HepG2 (cell line): ENCODE results near the gene LGALS7B. TPM values are rescaled to one million over a fixed set of nuclear protein-coding genes. Genes with fewer than 3 reads are reported as not detected.
A peak's percentile ranks its signal among the peaks of the same experiment; 100 is the strongest.

ENCODE experiments used
- CBX2 ChIP-seq, 2 experiments: fragments of 200-600 bp in 1 of 2; sonication (generic); formaldehyde crosslinking in 1 of 2; IDR thresholded peaks; 2 replicates each; pipeline versions ENCODE4 v1.7.0 to v1.8.1; 2018 to 2022; ENCODE audit warnings: low read depth in 2 of 2, low read length in 1 of 2, mild to moderate bottlenecking in 1 of 2, missing genetic modification reagents in 1 of 2
- EHMT2 ChIP-seq: fragments of 200-600 bp; sonication (generic); IDR thresholded peaks from 2 replicates; pipeline ENCODE4 v1.7.0; 2017; ENCODE audit warnings: antibody characterized with exemption, low read depth, low read length, borderline replicate concordance
- ETV6 ChIP-seq: sonication (generic); formaldehyde crosslinking; conservative IDR thresholded peaks from 2 replicates; pipeline ENCODE4 v1.4.0; 2020; ENCODE audit warnings: missing genetic modification reagents
- NONO ChIP-seq, 2 experiments: fragments of 450-650 bp in 1 of 2; sonication (generic) in 1 of 2; formaldehyde crosslinking in 1 of 2; IDR thresholded peaks in 1 of 2; conservative IDR thresholded peaks in 1 of 2; 2 replicates each; pipeline versions ENCODE4 v1.6.1 to v1.8.0; 2017 to 2022; ENCODE audit warnings: mild to moderate bottlenecking in 1 of 2, missing genetic modification reagents in 1 of 2, moderate library complexity in 1 of 2
- PHF5A ChIP-seq: IDR thresholded peaks from one replicate; pipeline ENCODE4 v1.6.1; 2018; ENCODE audit warnings: low read depth, missing genetic modification reagents; ENCODE audit not compliant: unreplicated experiment
- SMYD3 ChIP-seq: sonication (generic); formaldehyde crosslinking; IDR thresholded peaks from 2 replicates; pipeline ENCODE4 v1.8.1; 2023; ENCODE audit warnings: mild to moderate bottlenecking, missing genetic modification reagents
- SOX6 ChIP-seq, 2 experiments: fragments of 450-650 bp in 1 of 2; sonication (generic) in 1 of 2; formaldehyde crosslinking in 1 of 2; IDR thresholded peaks; 2 replicates each; pipeline versions ENCODE4 v1.4.0 to v1.6.1; 2017 to 2020; ENCODE audit warnings: antibody characterized with exemption in 1 of 2, mild to moderate bottlenecking in 1 of 2, missing genetic modification reagents in 1 of 2
- SRSF9 ChIP-seq: fragments of 200-400 bp; formaldehyde crosslinking; IDR thresholded peaks from 2 replicates; pipeline ENCODE4 v1.6.1; 2018; ENCODE audit warnings: borderline replicate concordance, mild to moderate bottlenecking, low read depth, low read length; ENCODE audit not compliant: insufficient read depth, poor library complexity, severe bottlenecking
- ZBTB20 ChIP-seq: sonication (generic); formaldehyde crosslinking; IDR thresholded peaks from 2 replicates; pipeline ENCODE4 v1.8.1; 2023; ENCODE audit warnings: missing genetic modification reagents, low read depth, mild to moderate bottlenecking, borderline replicate concordance
- ZBTB42 ChIP-seq: sonication (generic); formaldehyde crosslinking; IDR thresholded peaks from 2 replicates; pipeline ENCODE4 v1.5.0; 2020; ENCODE audit warnings: mild to moderate bottlenecking, missing genetic modification reagents
- ZNF17 ChIP-seq: sonication (generic); formaldehyde crosslinking; IDR thresholded peaks from 2 replicates; pipeline ENCODE4 v1.5.0; 2020; ENCODE audit warnings: mild to moderate bottlenecking, missing genetic modification reagents
- ZNF232 ChIP-seq: sonication (generic); formaldehyde crosslinking; IDR thresholded peaks from 2 replicates; pipeline ENCODE4 v1.4.0; 2020; ENCODE audit warnings: missing genetic modification reagents, borderline replicate concordance
- ZNF253 ChIP-seq: sonication (generic); formaldehyde crosslinking; IDR thresholded peaks from 2 replicates; pipeline ENCODE4 v1.8.0; 2022; ENCODE audit warnings: mild to moderate bottlenecking, missing genetic modification reagents, borderline replicate concordance
- ZNF350 ChIP-seq: sonication (generic); formaldehyde crosslinking; IDR thresholded peaks from 2 replicates; pipeline ENCODE4 v1.4.0; 2020; ENCODE audit warnings: mild to moderate bottlenecking, low read depth, missing genetic modification reagents, borderline replicate concordance
- polyA plus RNA-seq, 8 experiments: library from polyadenylated mRNA; depleted of rRNA in 3 of 8; stranded (reverse) in 7 of 8; unstranded in 1 of 8; fragments of >200 nt; fragmentation: Illumina TruSeq in 4 of 8; extraction: Trizol in 4 of 8; gene quantifications; 2 replicates each; pipeline versions ENCODE4 v1.2.1 to v1.2.3, GENCODE V29; 2011 to 2016; ENCODE audit warnings: low read depth in 4 of 8, missing spikeins in 1 of 8, mixed read lengths in 1 of 8; ENCODE audit not compliant: insufficient read depth in 1 of 8
- total RNA-seq, 5 experiments: library from RNA; depleted of rRNA; stranded (reverse); fragments of >200 nt; fragmentation: Illumina TruSeq; extraction: Trizol; gene quantifications; 2 replicates each; pipeline ENCODE4 v1.2.3, GENCODE V29; 2016; ENCODE audit warnings: low read depth in 1 of 5
- TF ChIP-seq, protein P1 (sequence below): sonication (generic); formaldehyde crosslinking; IDR thresholded peaks from 2 replicates; pipeline ENCODE4 v1.4.0; 2020; ENCODE audit warnings: mild to moderate bottlenecking, missing genetic modification reagents
- TF ChIP-seq, protein P2 (sequence below): sonication (generic); formaldehyde crosslinking; conservative IDR thresholded peaks from 2 replicates; pipeline ENCODE4 v1.5.0; 2020; ENCODE audit warnings: missing genetic modification reagents
- TF ChIP-seq, protein P3 (sequence below): sonication (generic); formaldehyde crosslinking; IDR thresholded peaks from 2 replicates; pipeline ENCODE4 v1.9.0; 2021; ENCODE audit warnings: mild to moderate bottlenecking, missing genetic modification reagents
- TF ChIP-seq, protein P4 (sequence below): sonication (generic); formaldehyde crosslinking; conservative IDR thresholded peaks from 2 replicates; pipeline ENCODE4 v1.4.0; 2020; ENCODE audit warnings: missing genetic modification reagents

Gene LGALS7B
- total and polyA plus RNA-seq, 2 of the 13 experiments (the other 11 are each of a cell fraction or from before 2014, with no cell fraction given): 1.7 to 2.1 TPM

DNA sequence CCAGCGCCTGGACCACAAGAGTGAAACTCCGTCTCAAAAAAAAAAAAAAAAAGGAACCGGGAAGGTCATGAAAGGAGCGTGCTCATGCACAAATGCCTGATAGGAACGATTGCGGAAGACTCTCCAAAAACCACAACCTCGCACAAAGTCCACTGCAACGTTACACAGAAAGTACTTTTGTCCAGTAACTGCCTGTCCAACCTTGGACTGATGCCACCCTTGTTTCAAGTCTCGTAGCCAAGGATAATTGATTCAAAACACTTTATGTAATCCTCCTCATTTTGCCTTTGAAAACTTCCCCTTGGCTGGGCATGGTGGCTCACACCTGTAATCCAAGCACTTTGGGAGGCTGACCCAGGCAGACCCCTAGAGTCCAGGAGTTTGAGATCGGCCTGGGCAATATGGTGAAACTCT is 29.4 kb upstream of the LGALS7B start (continued):
- TF ChIP-seq, protein P1, sequence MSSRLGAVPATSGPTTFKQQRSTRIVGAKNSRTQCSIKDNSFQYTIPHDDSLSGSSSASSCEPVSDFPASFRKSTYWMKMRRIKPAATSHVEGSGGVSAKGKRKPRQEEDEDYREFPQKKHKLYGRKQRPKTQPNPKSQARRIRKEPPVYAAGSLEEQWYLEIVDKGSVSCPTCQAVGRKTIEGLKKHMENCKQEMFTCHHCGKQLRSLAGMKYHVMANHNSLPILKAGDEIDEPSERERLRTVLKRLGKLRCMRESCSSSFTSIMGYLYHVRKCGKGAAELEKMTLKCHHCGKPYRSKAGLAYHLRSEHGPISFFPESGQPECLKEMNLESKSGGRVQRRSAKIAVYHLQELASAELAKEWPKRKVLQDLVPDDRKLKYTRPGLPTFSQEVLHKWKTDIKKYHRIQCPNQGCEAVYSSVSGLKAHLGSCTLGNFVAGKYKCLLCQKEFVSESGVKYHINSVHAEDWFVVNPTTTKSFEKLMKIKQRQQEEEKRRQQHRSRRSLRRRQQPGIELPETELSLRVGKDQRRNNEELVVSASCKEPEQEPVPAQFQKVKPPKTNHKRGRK (CRISPR knock-in tag): no peak
- TF ChIP-seq PHF5A (CRISPR knock-in tag) (peak; percentile 24), ETV6 (no peak), ZBTB20 (CRISPR knock-in tag) (0 out of 2 replicates have a peak, but pooled peaks have one; percentile 66), SOX6 (IDR thresholded peaks at IDR 0.05) (no peak), SOX6 (CRISPR knock-in tag; IDR thresholded peaks at IDR 0.05) (peak; percentile 99), CBX2 (IDR thresholded peaks at IDR 0.05; ENCODE audit: low read depth, low read length) (no peak), CBX2 (CRISPR knock-in tag; IDR thresholded peaks at IDR 0.05; ENCODE audit: low read depth) (no peak), ZBTB42 (no peak), NONO (IDR thresholded peaks at IDR 0.05) (no peak), NONO (CRISPR knock-in tag; conservative IDR thresholded peaks at IDR 0.05) (peak; percentile 74; the same call in 1 of the 2 replicates), ZNF253 (CRISPR knock-in tag) (no peak), SMYD3 (CRISPR knock-in tag) (0 out of 2 replicates have a peak, but pooled peaks have one; percentile 44), EHMT2 (no peak; the same call in 1 of the 2 replicates), ZNF350 (CRISPR knock-in tag) (peak; percentile 18; the same call in 1 of the 2 replicates), SRSF9 (no peak), ZNF232 (CRISPR knock-in tag) (no peak), ZNF17 (CRISPR knock-in tag) (no peak)
- TF ChIP-seq, protein P2, sequence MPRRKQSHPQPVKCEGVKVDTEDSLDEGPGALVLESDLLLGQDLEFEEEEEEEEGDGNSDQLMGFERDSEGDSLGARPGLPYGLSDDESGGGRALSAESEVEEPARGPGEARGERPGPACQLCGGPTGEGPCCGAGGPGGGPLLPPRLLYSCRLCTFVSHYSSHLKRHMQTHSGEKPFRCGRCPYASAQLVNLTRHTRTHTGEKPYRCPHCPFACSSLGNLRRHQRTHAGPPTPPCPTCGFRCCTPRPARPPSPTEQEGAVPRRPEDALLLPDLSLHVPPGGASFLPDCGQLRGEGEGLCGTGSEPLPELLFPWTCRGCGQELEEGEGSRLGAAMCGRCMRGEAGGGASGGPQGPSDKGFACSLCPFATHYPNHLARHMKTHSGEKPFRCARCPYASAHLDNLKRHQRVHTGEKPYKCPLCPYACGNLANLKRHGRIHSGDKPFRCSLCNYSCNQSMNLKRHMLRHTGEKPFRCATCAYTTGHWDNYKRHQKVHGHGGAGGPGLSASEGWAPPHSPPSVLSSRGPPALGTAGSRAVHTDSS (CRISPR knock-in tag): no peak
- TF ChIP-seq, protein P3, sequence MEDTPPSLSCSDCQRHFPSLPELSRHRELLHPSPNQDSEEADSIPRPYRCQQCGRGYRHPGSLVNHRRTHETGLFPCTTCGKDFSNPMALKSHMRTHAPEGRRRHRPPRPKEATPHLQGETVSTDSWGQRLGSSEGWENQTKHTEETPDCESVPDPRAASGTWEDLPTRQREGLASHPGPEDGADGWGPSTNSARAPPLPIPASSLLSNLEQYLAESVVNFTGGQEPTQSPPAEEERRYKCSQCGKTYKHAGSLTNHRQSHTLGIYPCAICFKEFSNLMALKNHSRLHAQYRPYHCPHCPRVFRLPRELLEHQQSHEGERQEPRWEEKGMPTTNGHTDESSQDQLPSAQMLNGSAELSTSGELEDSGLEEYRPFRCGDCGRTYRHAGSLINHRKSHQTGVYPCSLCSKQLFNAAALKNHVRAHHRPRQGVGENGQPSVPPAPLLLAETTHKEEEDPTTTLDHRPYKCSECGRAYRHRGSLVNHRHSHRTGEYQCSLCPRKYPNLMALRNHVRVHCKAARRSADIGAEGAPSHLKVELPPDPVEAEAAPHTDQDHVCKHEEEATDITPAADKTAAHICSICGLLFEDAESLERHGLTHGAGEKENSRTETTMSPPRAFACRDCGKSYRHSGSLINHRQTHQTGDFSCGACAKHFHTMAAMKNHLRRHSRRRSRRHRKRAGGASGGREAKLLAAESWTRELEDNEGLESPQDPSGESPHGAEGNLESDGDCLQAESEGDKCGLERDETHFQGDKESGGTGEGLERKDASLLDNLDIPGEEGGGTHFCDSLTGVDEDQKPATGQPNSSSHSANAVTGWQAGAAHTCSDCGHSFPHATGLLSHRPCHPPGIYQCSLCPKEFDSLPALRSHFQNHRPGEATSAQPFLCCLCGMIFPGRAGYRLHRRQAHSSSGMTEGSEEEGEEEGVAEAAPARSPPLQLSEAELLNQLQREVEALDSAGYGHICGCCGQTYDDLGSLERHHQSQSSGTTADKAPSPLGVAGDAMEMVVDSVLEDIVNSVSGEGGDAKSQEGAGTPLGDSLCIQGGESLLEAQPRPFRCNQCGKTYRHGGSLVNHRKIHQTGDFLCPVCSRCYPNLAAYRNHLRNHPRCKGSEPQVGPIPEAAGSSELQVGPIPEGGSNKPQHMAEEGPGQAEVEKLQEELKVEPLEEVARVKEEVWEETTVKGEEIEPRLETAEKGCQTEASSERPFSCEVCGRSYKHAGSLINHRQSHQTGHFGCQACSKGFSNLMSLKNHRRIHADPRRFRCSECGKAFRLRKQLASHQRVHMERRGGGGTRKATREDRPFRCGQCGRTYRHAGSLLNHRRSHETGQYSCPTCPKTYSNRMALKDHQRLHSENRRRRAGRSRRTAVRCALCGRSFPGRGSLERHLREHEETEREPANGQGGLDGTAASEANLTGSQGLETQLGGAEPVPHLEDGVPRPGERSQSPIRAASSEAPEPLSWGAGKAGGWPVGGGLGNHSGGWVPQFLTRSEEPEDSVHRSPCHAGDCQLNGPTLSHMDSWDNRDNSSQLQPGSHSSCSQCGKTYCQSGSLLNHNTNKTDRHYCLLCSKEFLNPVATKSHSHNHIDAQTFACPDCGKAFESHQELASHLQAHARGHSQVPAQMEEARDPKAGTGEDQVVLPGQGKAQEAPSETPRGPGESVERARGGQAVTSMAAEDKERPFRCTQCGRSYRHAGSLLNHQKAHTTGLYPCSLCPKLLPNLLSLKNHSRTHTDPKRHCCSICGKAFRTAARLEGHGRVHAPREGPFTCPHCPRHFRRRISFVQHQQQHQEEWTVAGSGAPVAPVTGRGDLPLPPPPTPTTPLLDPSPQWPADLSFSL (CRISPR knock-in tag): peak; percentile 71; the same call in 1 of the 2 replicates
- TF ChIP-seq, protein P4, sequence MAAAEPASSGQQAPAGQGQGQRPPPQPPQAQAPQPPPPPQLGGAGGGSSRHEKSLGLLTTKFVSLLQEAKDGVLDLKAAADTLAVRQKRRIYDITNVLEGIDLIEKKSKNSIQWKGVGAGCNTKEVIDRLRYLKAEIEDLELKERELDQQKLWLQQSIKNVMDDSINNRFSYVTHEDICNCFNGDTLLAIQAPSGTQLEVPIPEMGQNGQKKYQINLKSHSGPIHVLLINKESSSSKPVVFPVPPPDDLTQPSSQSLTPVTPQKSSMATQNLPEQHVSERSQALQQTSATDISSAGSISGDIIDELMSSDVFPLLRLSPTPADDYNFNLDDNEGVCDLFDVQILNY: no peak
